ENCODE measurements around the gene ZFP3.
"Not testable (repeated sequence)": the region's sequence is repeated elsewhere in the genome, so short reads cannot be mapped to it uniquely, and the experiment has no call there.

Gene ZFP3

GRCh38 chr17:5080591-5080990 is 2.3 kb downstream of the ZFP3 start:
- DNase-seq: no peak

GRCh38 chr17:5092218-5093010 is 14.1 kb downstream of the ZFP3 start:
- no peak for DNase-seq

- no peak for DNase-seq
Measured at GRCh38 chr17:5096731-5097100, 18.4 kb downstream of the ZFP3 start.

- DNase-seq: peak in 2 of 4 experiments; percentile 10 to 47
Measured at GRCh38 chr17:5097101-5097834, 19.0 kb downstream of the ZFP3 start.

GRCh38 chr17:5099271-5099670 is 21.0 kb downstream of the ZFP3 start:
- DNase-seq: no peak

GRCh38 chr17:5100832-5101231 is 22.6 kb downstream of the ZFP3 start:
- DNase-seq: no peak

GRCh38 chr17:5110816-5111215 is 32.5 kb downstream of the ZFP3 start:
- no peak for DNase-seq

- DNase-seq: peak; percentile 64 to 86 (median 74)
Measured at GRCh38 chr17:5111402-5112204, 33.3 kb downstream of the ZFP3 start, which contains the start of gene ZNF232. ZNF232 (minus strand) TSS chr17:5111878; CDS start chr17:5111822, 56 bp downstream.

GRCh38 chr17:5115673-5116651 is 37.7 kb downstream of the ZFP3 start, which contains the start of gene USP6:
USP6 (plus strand) TSS chr17:5116032; CDS start chr17:5130368, 14,336 bp downstream.
- DNase-seq: no peak

- DNase-seq: no peak
Measured at GRCh38 chr17:5118219-5118618, 40.0 kb downstream of the ZFP3 start.

- no peak for DNase-seq
Measured at GRCh38 chr17:5120036-5120435, 41.8 kb downstream of the ZFP3 start.

GRCh38 chr17:5120436-5121185 is 42.3 kb downstream of the ZFP3 start:
- DNase-seq: not testable (repeated sequence)

GRCh38 chr17:5121186-5121841 is 43.0 kb downstream of the ZFP3 start:
- DNase-seq: no peak

GRCh38 chr17:5122056-5122455 is 43.8 kb downstream of the ZFP3 start:
- DNase-seq: not testable (repeated sequence)

GRCh38 chr17:5122586-5123342 is 44.5 kb downstream of the ZFP3 start:
- DNase-seq: no peak

GRCh38 chr17:5123343-5124124 is 45.3 kb downstream of the ZFP3 start:
- DNase-seq: no peak

GRCh38 chr17:5124125-5124760 is 46.0 kb downstream of the ZFP3 start:
- DNase-seq: not testable (repeated sequence)

- DNase-seq: not testable (repeated sequence)
Measured at GRCh38 chr17:5124896-5125295, 46.6 kb downstream of the ZFP3 start.

All from activated naive CD4-positive, alpha-beta T cell (primary cell).